Ascending aorta (tissue), 2 donors: ENCODE results near the gene DNMT1. TPM values are rescaled to one million over a fixed set of nuclear protein-coding genes. Genes with fewer than 3 reads are reported as not detected.

Experiments
- DNase-seq, 2 donors: peaks; one replicate each; pipeline ENCODE4 v3.0.0-alpha.2; 2019; ENCODE audit warnings: low spot score in 2 of 2
- H3K27ac ChIP-seq, 2 donors: fragments of 200-600 bp; sonication (generic); one replicate each; pipeline ENCODE4 v1.5.1; 2016 to 2017; ENCODE audit warnings: mild to moderate bottlenecking in 1 of 2
- H3K27me3 ChIP-seq: fragments of 200-600 bp; sonication (generic); one replicate; pipeline ENCODE4 v1.5.1; 2017
- H3K36me3 ChIP-seq, 2 donors: fragments of 200-600 bp; sonication (generic); one replicate each; pipeline ENCODE4 v1.5.1; 2016
- H3K4me1 ChIP-seq, 2 donors: fragments of 200-600 bp; sonication (generic); one replicate each; pipeline ENCODE4 v1.5.1; 2016 to 2017; ENCODE audit warnings: mild to moderate bottlenecking in 1 of 2
- H3K4me3 ChIP-seq, 2 donors: fragments of 200-600 bp; sonication (generic); one replicate each; pipeline ENCODE4 v1.5.1; 2016 to 2017; ENCODE audit warnings: mild to moderate bottlenecking in 1 of 2
- H3K9me3 ChIP-seq, 2 donors: fragments of 200-600 bp; sonication (generic); one replicate each; pipeline ENCODE4 v1.5.1; 2016
- intact Hi-C: fragments of 100-400 bp; cut with DNase I; formaldehyde crosslinking; loops from one replicate; pipeline ENCODE4 v1.15.1; 2023
- total RNA-seq: library from RNA; depleted of rRNA; stranded (reverse); fragments of >200 nt; gene quantifications from one replicate; pipeline ENCODE4 v1.1.0, GENCODE V29; 2016
- TF ChIP-seq, protein P1 (sequence below), 3 experiments: fragments of 200-600 bp in 2 of 3; fragments of 450-650 bp in 1 of 3; sonication (generic) in 2 of 3; IDR thresholded peaks; one replicate each; pipeline ENCODE4 v1.5.1; 2016 to 2019; ENCODE audit warnings: antibody characterized with exemption in 3 of 3, mild to moderate bottlenecking in 1 of 3, moderate library complexity in 1 of 3

DNMT1 gene
- total RNA-seq, 1 donor from 2014 or later: 54.0 TPM

DNA sequence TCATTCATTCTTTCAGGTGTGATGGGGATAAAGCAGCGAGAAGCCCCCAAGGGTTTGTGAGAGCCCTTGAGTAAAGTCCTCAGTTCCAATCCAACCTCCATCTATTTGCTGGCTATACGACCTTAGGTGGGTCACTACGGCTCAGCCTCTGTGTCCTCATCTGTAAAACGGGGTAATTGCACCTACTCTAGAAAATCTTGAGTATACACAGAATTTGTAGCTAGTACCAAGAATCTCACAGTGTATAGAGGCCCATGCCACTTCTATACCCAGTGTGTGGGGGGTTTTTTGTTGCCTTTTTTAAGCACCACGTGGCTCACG is 406 bp upstream of the DNMT1 start:
- H3K27me3 ChIP-seq: no peaks in the 10 kb centered on the region
- H3K36me3 ChIP-seq: no peaks in the 10 kb centered on the region
- no peak for DNase-seq
- H3K27ac ChIP-seq: peak overlapping the region; percentile 86 to 89
- TF ChIP-seq, protein P1, sequence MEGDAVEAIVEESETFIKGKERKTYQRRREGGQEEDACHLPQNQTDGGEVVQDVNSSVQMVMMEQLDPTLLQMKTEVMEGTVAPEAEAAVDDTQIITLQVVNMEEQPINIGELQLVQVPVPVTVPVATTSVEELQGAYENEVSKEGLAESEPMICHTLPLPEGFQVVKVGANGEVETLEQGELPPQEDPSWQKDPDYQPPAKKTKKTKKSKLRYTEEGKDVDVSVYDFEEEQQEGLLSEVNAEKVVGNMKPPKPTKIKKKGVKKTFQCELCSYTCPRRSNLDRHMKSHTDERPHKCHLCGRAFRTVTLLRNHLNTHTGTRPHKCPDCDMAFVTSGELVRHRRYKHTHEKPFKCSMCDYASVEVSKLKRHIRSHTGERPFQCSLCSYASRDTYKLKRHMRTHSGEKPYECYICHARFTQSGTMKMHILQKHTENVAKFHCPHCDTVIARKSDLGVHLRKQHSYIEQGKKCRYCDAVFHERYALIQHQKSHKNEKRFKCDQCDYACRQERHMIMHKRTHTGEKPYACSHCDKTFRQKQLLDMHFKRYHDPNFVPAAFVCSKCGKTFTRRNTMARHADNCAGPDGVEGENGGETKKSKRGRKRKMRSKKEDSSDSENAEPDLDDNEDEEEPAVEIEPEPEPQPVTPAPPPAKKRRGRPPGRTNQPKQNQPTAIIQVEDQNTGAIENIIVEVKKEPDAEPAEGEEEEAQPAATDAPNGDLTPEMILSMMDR (IDR thresholded peaks at IDR 0.05): no peak
- intact Hi-C loops: loop anchor here (1.0 to 2.0 kb wide), 2 partner anchors 55 to 74 kb away; no protein-coding TSS in a partner anchor
- H3K4me1 ChIP-seq: peaks cover 3 to 21% of the 10 kb centered on the region in 2 donors
- peak overlapping the region; percentile 81 to 97 for H3K4me3 ChIP-seq
- no peaks in the 10 kb centered on the region for H3K9me3 ChIP-seq

DNA sequence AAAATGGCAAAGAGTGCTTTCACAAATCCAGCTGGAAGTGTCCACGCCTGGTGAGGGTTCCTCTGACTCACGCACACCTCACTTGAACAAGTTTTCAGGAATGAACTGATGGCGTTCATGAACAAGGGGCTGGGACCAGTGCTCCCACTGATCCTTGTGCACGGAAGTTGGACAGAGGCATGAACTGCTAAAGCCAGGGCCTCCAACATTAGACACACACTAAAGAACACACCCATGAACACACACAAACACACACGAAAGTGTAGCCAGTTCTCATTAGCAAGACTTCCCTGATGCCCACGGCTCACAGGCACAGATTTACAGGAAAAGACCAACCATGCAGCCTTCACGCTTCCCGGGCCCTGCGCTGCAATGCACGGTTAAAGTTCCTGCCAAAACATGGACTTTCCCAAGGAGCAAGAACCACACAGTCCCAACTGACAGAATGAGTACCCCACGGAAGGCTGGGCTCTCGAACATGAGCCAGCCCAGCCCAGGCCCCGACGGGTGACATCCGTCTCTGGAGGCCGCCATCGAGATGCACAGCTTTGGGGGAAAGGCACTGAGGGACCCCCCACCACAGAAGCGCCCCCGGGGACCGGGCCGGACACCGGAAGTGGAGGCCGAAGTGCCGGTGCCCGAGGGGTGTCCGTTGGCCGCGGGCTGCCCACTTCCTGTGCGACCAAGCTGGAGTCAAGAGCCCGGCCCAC is 808 bp downstream of the DNMT1 start:
- peak in 1 of 2 donors; percentile 63 for DNase-seq
- TF ChIP-seq, protein P1 (IDR thresholded peaks at IDR 0.05): no peak
- Histone ChIP-seq H3K9me3 (no peaks in the 10 kb centered on the region), H3K27me3 (no peaks in the 10 kb centered on the region), H3K4me3 (peak overlapping the region; percentile 81 to 97), H3K4me1 (peaks cover 3 to 21% of the 10 kb centered on the region in 2 donors), H3K36me3 (no peaks in the 10 kb centered on the region), H3K27ac (peak overlapping the region; percentile 86 to 89)
- intact Hi-C loops: loop anchor here (2.0 kb wide), 1 partner anchor 73 kb away; no protein-coding TSS in a partner anchor

DNA sequence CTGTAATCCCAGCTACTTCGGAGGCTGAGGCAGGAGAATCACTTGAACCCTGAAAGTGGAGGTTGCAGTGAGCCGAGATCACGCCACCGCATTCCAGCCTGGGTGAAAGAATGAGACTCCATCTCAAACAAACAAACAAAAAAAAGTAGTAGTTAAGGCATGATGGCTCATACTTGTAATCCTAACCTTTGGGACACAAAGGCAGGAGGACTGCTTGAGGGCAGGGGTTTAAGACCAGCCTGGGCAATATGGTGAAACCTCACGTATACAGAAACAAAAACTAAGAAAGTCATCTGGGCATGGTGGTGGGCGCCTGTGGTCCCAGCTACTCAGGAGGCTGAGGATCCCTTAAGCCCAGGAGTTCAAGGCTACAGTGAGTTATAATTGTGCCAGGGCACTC is 1.8 kb downstream of the DNMT1 start:
- Histone ChIP-seq H3K4me1 (peaks cover 3 to 21% of the 10 kb centered on the region in 2 donors), H3K36me3 (no peaks in the 10 kb centered on the region), H3K27me3 (no peaks in the 10 kb centered on the region), H3K9me3 (no peaks in the 10 kb centered on the region), H3K4me3 (no peak overlapping the region), H3K27ac (peak overlapping the region in 1 of 2 donors; percentile 89)
- DNase-seq: no peak
- intact Hi-C loops: no loop called here
- TF ChIP-seq, protein P1 (IDR thresholded peaks at IDR 0.05): no peak

DNA sequence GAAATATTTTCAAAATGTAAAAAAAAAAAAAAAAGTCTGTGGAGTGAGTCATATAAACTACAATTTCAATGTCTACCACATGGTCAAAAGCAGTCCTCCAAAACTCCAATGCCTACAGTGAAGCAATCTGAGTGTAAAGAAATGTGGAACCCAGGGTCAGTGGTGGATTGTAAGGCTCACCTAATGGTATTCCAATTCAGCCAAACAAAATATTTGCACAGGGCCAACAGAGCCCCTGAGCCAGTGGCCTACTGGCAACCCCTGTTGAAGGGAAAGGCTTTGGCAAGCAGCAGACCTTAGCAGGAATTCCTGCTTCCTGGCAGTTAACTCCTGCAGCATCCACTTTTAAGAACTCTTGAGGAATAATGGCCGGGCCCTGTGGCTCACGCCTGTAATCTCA is 3.4 kb downstream of the DNMT1 start:
- no peak overlapping the region for H3K27ac ChIP-seq
- intact Hi-C loops: no loop called here
- DNase-seq: peak in 1 of 2 donors; percentile 68

DNA sequence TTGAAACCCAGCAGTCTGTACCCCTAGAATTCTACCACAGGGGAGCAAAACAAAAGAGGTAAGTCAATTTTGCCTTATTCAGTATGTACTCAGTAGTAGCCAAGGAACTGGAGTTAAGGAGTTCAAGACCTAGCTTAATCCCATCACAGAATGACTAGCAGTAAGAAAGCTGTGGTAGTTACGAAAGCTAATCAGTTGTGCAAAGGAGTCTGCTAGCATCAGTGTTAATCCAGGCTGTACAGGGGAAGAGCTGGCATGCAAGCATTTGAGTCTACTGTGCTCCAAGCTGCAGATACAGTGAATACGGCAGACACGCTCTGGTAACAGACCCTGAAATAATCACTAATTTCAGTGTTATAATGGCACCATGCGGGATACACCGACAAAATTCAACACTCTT is 4.7 kb downstream of the DNMT1 start:
- Histone ChIP-seq H3K27ac (no peak overlapping the region), H3K4me1 (peaks cover 3 to 19% of the 10 kb centered on the region in 2 donors), H3K9me3 (no peaks in the 10 kb centered on the region), H3K36me3 (peaks cover 8 to 10% of the 10 kb centered on the region in 2 donors), H3K27me3 (no peaks in the 10 kb centered on the region), H3K4me3 (no peak overlapping the region)
- TF ChIP-seq, protein P1 (IDR thresholded peaks at IDR 0.05): no peak
- intact Hi-C loops: no loop called here
- no peak for DNase-seq

More for the DNA sequence above, 3.4 kb downstream of the DNMT1 start:
- H3K9me3 ChIP-seq: no peaks in the 10 kb centered on the region
- H3K4me3 ChIP-seq: no peak overlapping the region
- H3K4me1 ChIP-seq: peaks cover 3 to 21% of the 10 kb centered on the region in 2 donors
- TF ChIP-seq, protein P1 (IDR thresholded peaks at IDR 0.05): no peak
- no peaks in the 10 kb centered on the region for H3K27me3 ChIP-seq
- H3K36me3 ChIP-seq: peaks cover 0 to 3% of the 10 kb centered on the region in 2 donors
